Mesenchymal stem cell (in vitro differentiated cells and primary cell): ENCODE results near the gene POLN.

Source experiments
- DNase-seq: peaks from one replicate; pipeline ENCODE4 v3.0.0-alpha.2; 2013
- H2AFZ ChIP-seq: one replicate; pipeline ENCODE4 v1.6.1; 2013; ENCODE audit warnings: low read depth, mild to moderate bottlenecking, control low read depth, inconsistent platforms, low read length, moderate library complexity
- H2AK5ac ChIP-seq: 2 replicates; pipeline ENCODE4 v1.6.1; 2013; ENCODE audit warnings: low read length, moderate library complexity, mild to moderate bottlenecking, inconsistent platforms; ENCODE audit not compliant: severe bottlenecking
- H2BK120ac ChIP-seq: one replicate; pipeline ENCODE4 v1.6.1; 2013; ENCODE audit warnings: low read depth, mild to moderate bottlenecking, inconsistent platforms, low read length, moderate library complexity
- H2BK12ac ChIP-seq, 2 experiments: one replicate each; pipeline ENCODE4 v1.6.1; 2013; ENCODE audit warnings: inconsistent platforms in 2 of 2, low read length in 2 of 2, mild to moderate bottlenecking in 2 of 2, moderate library complexity in 2 of 2, control low read depth in 1 of 2
- H2BK15ac ChIP-seq: one replicate; pipeline ENCODE4 v1.6.1; 2013; ENCODE audit warnings: mild to moderate bottlenecking, low read depth, inconsistent platforms; ENCODE audit not compliant: poor library complexity, severe bottlenecking
- H2BK5ac ChIP-seq: 2 replicates; pipeline ENCODE4 v1.6.1; 2013; ENCODE audit warnings: low read depth, mild to moderate bottlenecking, low read length, control low read depth, inconsistent platforms; ENCODE audit not compliant: poor library complexity, severe bottlenecking
- H3K14ac ChIP-seq, 2 experiments: one replicate each; pipeline ENCODE4 v1.6.1; 2013; ENCODE audit warnings: inconsistent platforms in 2 of 2, low read length in 2 of 2, control low read depth in 1 of 2, mild to moderate bottlenecking in 1 of 2, moderate library complexity in 1 of 2
- H3K18ac ChIP-seq, 2 experiments: one replicate each; pipeline ENCODE4 v1.6.1; 2013; ENCODE audit warnings: inconsistent platforms in 2 of 2, low read length in 2 of 2, control low read depth in 1 of 2, low read depth in 1 of 2, mild to moderate bottlenecking in 1 of 2
- H3K23ac ChIP-seq, 2 experiments: one replicate each; pipeline ENCODE4 v1.6.1; 2013; ENCODE audit warnings: inconsistent platforms in 2 of 2, low read length in 2 of 2, mild to moderate bottlenecking in 2 of 2, moderate library complexity in 2 of 2, control low read depth in 1 of 2
- H3K27ac ChIP-seq: 2 replicates; pipeline ENCODE4 v1.5.1; 2013; ENCODE audit warnings: mild to moderate bottlenecking, moderate library complexity, low read length, control low read depth, inconsistent platforms; ENCODE audit not compliant: poor library complexity, severe bottlenecking
- H3K27me3 ChIP-seq, 2 experiments: 2 replicates each; pipeline versions ENCODE4 v1.6.1 to v1.7.0; 2013; ENCODE audit warnings: low read length in 2 of 2, mild to moderate bottlenecking in 2 of 2, moderate library complexity in 2 of 2, control low read depth in 1 of 2, inconsistent platforms in 1 of 2; ENCODE audit not compliant: control insufficient read depth in 1 of 2, insufficient read depth in 1 of 2
- H3K36me3 ChIP-seq, 2 experiments: 2 replicates each; pipeline versions ENCODE4 v1.6.1 to v1.7.0; 2013; ENCODE audit warnings: low read length in 2 of 2, control low read depth in 1 of 2, inconsistent platforms in 1 of 2, low read depth in 1 of 2, mild to moderate bottlenecking in 1 of 2; ENCODE audit not compliant: insufficient read depth in 2 of 2, control insufficient read depth in 1 of 2
- H3K4ac ChIP-seq, 2 experiments: one replicate each; pipeline ENCODE4 v1.6.1; 2013; ENCODE audit warnings: inconsistent platforms in 2 of 2, low read length in 2 of 2, mild to moderate bottlenecking in 2 of 2, moderate library complexity in 2 of 2, control low read depth in 1 of 2, low read depth in 1 of 2
- H3K4me1 ChIP-seq: 2 replicates; pipeline ENCODE4 v1.6.1; 2013; ENCODE audit warnings: low read depth, low read length, control low read depth; ENCODE audit not compliant: control insufficient read depth, insufficient read depth
- H3K4me2 ChIP-seq: 2 replicates; pipeline ENCODE4 v1.6.1; 2013; ENCODE audit warnings: low read length, mild to moderate bottlenecking, inconsistent platforms; ENCODE audit not compliant: poor library complexity, severe bottlenecking
- H3K4me3 ChIP-seq, 2 experiments: 2 replicates each; pipeline versions ENCODE4 v1.5.1 to v1.7.0; 2013; ENCODE audit warnings: low read length in 2 of 2, mild to moderate bottlenecking in 2 of 2, control low read depth in 1 of 2, low read depth in 1 of 2; ENCODE audit not compliant: insufficient read depth in 1 of 2
- H3K79me1 ChIP-seq: replicated peaks from 2 replicates; pipeline ENCODE4 v1.6.1; 2013; ENCODE audit warnings: mild to moderate bottlenecking, control low read depth, low read length, inconsistent platforms; ENCODE audit not compliant: poor library complexity, severe bottlenecking
- H3K9ac ChIP-seq: 2 replicates; pipeline ENCODE4 v1.7.0; 2013; ENCODE audit warnings: mild to moderate bottlenecking, low read length, moderate library complexity
- H3K9me3 ChIP-seq: 2 replicates; pipeline ENCODE4 v1.7.0; 2013; ENCODE audit warnings: mild to moderate bottlenecking, low read length; ENCODE audit not compliant: control insufficient read depth
- H4K8ac ChIP-seq: one replicate; pipeline ENCODE4 v1.6.1; 2013; ENCODE audit warnings: inconsistent platforms, mild to moderate bottlenecking, low read length, moderate library complexity
- H4K91ac ChIP-seq: one replicate; pipeline ENCODE4 v1.6.1; 2013; ENCODE audit warnings: mild to moderate bottlenecking, low read length, inconsistent platforms
- WGBS: methylation state at CpG from one replicate; pipeline ENCODE4 v1.1.7; 2013; ENCODE audit warnings: mixed read lengths; 5-methylcytosine and 5-hydroxymethylcytosine counted together

Gene POLN

GRCh38 chr4:2265113-2266110 is 23.5 kb upstream of the POLN start:
- no peak overlapping the region for H3K4me2 ChIP-seq
- H3K9me3 ChIP-seq: no peaks in the 10 kb centered on the region
- peak overlapping the region; percentile 7 to 13 for H3K18ac ChIP-seq
- no peaks in the 10 kb centered on the region for H3K27me3 ChIP-seq
- DNase-seq: no peak
- no peaks in the 10 kb centered on the region for H3K79me1 ChIP-seq
- H2AK5ac ChIP-seq: no peak overlapping the region
- peaks cover 0 to 33% of the 10 kb centered on the region in 2 experiments for H3K36me3 ChIP-seq
- no peak overlapping the region for H3K23ac ChIP-seq
- no peak overlapping the region for H2BK12ac ChIP-seq
- H2BK15ac ChIP-seq: peak overlapping the region; percentile 29
- no peak overlapping the region for H3K27ac ChIP-seq
- H3K4me1 ChIP-seq: peaks cover 38% of the 10 kb centered on the region
- H2AFZ ChIP-seq: no peak overlapping the region
- no peak overlapping the region for H3K14ac ChIP-seq
- no peak overlapping the region for H3K4me3 ChIP-seq
- 93% methylated on average over 17 of the region's 19 CpGs for WGBS
- H3K4ac ChIP-seq: peak overlapping the region in 1 of 2 experiments; percentile 26
- H2BK120ac ChIP-seq: no peak overlapping the region
- peak overlapping the region; percentile 67 for H4K91ac ChIP-seq
- H3K9ac ChIP-seq: peak overlapping the region; percentile 58
- no peak overlapping the region for H4K8ac ChIP-seq
- no peak overlapping the region for H2BK5ac ChIP-seq

DNA sequence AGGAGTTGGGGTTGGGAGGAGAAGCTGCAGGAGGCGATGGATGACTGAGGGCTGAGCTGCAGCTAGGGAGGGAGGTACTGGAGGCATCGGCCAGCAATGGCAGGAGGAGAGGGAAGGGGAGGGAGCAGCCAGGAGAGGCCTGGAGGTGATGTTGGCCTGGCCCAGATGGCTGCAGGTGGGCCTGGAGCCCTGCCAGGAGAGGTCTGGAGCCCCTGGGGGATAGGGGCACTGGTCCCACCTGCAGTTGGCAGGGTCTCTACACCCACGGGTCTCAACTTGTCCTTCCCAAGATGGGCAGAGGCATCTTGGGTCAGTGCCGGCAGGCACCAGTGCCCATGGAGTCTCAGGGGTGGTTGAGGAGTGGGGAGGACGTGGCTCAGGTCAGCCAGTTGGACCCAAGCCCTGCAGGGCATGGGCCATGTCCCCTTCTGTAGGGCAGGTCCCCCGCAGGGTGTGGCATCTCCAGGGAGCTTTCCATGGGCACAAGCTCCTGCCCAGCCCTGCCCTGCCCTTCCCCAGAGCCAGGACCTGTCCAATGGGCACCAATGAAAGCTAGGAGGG is 22.6 kb upstream of the POLN start:
- no peaks in the 10 kb centered on the region for H3K27me3 ChIP-seq
- H3K4me3 ChIP-seq: no peak overlapping the region
- H3K9me3 ChIP-seq: no peaks in the 10 kb centered on the region
- H3K27ac ChIP-seq: no peak overlapping the region
- H3K14ac ChIP-seq: no peak overlapping the region
- H3K36me3 ChIP-seq: peaks cover 0 to 34% of the 10 kb centered on the region in 2 experiments
- no peak overlapping the region for H2BK15ac ChIP-seq
- H3K4me1 ChIP-seq: peaks cover 46% of the 10 kb centered on the region
- H3K79me1 ChIP-seq: peaks cover 3% of the 10 kb centered on the region
- H3K9ac ChIP-seq: no peak overlapping the region
- DNase-seq: no peak
- no peak overlapping the region for H4K8ac ChIP-seq
- H2BK5ac ChIP-seq: no peak overlapping the region
- no peak overlapping the region for H2BK120ac ChIP-seq
- 88% methylated on average over 6 of the region's 6 CpGs for WGBS
- H2BK12ac ChIP-seq: no peak overlapping the region
- no peak overlapping the region for H4K91ac ChIP-seq
- no peak overlapping the region for H3K4me2 ChIP-seq
- no peak overlapping the region for H3K18ac ChIP-seq
- no peak overlapping the region for H3K4ac ChIP-seq
- H2AK5ac ChIP-seq: no peak overlapping the region
- no peak overlapping the region for H3K23ac ChIP-seq
- H2AFZ ChIP-seq: no peak overlapping the region

- H3K4me3 ChIP-seq: no peak overlapping the region
- no peak overlapping the region for H3K18ac ChIP-seq
- H3K9ac ChIP-seq: no peak overlapping the region
- no peak overlapping the region for H2BK5ac ChIP-seq
- no peaks in the 10 kb centered on the region for H3K27me3 ChIP-seq
- H4K8ac ChIP-seq: no peak overlapping the region
- H4K91ac ChIP-seq: no peak overlapping the region
- no peak overlapping the region for H2AFZ ChIP-seq
- H3K36me3 ChIP-seq: peaks cover 0 to 36% of the 10 kb centered on the region in 2 experiments
- H2BK15ac ChIP-seq: no peak overlapping the region
- no peak overlapping the region for H3K14ac ChIP-seq
- H3K4ac ChIP-seq: no peak overlapping the region
- H2BK120ac ChIP-seq: no peak overlapping the region
- peaks cover 6% of the 10 kb centered on the region for H3K79me1 ChIP-seq
- H3K27ac ChIP-seq: no peak overlapping the region
- DNase-seq: no peak
- no peaks in the 10 kb centered on the region for H3K9me3 ChIP-seq
- H2BK12ac ChIP-seq: no peak overlapping the region
- WGBS: 87% methylated on average over 6 of the region's 6 CpGs
- no peak overlapping the region for H3K4me2 ChIP-seq
- peaks cover 50% of the 10 kb centered on the region for H3K4me1 ChIP-seq
- H2AK5ac ChIP-seq: no peak overlapping the region
- no peak overlapping the region for H3K23ac ChIP-seq
Measured at GRCh38 chr4:2263926-2264321, 22.0 kb upstream of the POLN start.

- Histone ChIP-seq H2BK5ac (peak overlapping the region; percentile 85), H4K91ac (peak overlapping the region; percentile 95)
- 55% methylated on average over 13 of the region's 13 CpGs for WGBS
Measured at GRCh38 chr4:2262944-2263250, 21.0 kb upstream of the POLN start.

More at GRCh38 chr4:2262944-2263250, 21.0 kb upstream of the POLN start:
- peak overlapping the region; percentile 69 for H2BK120ac ChIP-seq
- peak overlapping the region; percentile 58 to 81 for H3K4me3 ChIP-seq
- H3K27ac ChIP-seq: peak overlapping the region; percentile 77
- DNase-seq: no peak
- H3K36me3 ChIP-seq: peaks cover 4 to 36% of the 10 kb centered on the region in 2 experiments
- no peaks in the 10 kb centered on the region for H3K9me3 ChIP-seq
- peak overlapping the region; percentile 88 to 98 for H3K4ac ChIP-seq
- peak overlapping the region in 1 of 2 experiments; percentile 96 for H3K14ac ChIP-seq
- H4K8ac ChIP-seq: peak overlapping the region; percentile 95
- no peaks in the 10 kb centered on the region for H3K27me3 ChIP-seq
- H2AK5ac ChIP-seq: peak overlapping the region; percentile 40
- H3K18ac ChIP-seq: peak overlapping the region; percentile 82 to 98
- peak overlapping the region; percentile 92 for H3K9ac ChIP-seq
- H3K79me1 ChIP-seq: peaks cover 9% of the 10 kb centered on the region
- peak overlapping the region in 1 of 2 experiments; percentile 60 for H3K23ac ChIP-seq
- H2BK12ac ChIP-seq: peak overlapping the region in 1 of 2 experiments; percentile 77
- peak overlapping the region; percentile 73 for H2AFZ ChIP-seq
- H2BK15ac ChIP-seq: peak overlapping the region; percentile 85
- H3K4me2 ChIP-seq: peak overlapping the region; percentile 85
- peaks cover 60% of the 10 kb centered on the region for H3K4me1 ChIP-seq
